ENCODE measurements around the gene DYRK4.

Gene DYRK4

GRCh38 chr12:4563336-4563735, 1.3 kb downstream of the DYRK4 start:
- DNase-seq: no peak

GRCh38 chr12:4564818-4565217, 2.8 kb downstream of the DYRK4 start:
- DNase-seq: no peak

- no peak for DNase-seq
These were observed 4.5 kb downstream of the DYRK4 start for GRCh38 chr12:4566474-4566873.

GRCh38 chr12:4567073-4567881, 5.3 kb downstream of the DYRK4 start:
- no peak for DNase-seq

- no peak for DNase-seq
These were observed 7.3 kb downstream of the DYRK4 start for GRCh38 chr12:4569261-4569660.

- DNase-seq: no peak
These were observed 10.7 kb downstream of the DYRK4 start for GRCh38 chr12:4572680-4573079.

- DNase-seq: peak; percentile 8
These were observed 17.5 kb downstream of the DYRK4 start for GRCh38 chr12:4579305-4580102.

- DNase-seq: no peak
These were observed 18.3 kb downstream of the DYRK4 start for GRCh38 chr12:4580281-4580688.

GRCh38 chr12:4584281-4584680, 22.3 kb downstream of the DYRK4 start:
- no peak for DNase-seq

- DNase-seq: no peak
These were observed 22.9 kb downstream of the DYRK4 start for GRCh38 chr12:4584896-4585295.

- DNase-seq: no peak
These were observed 24.5 kb downstream of the DYRK4 start for GRCh38 chr12:4586500-4586899.

GRCh38 chr12:4587108-4587507, 25.1 kb downstream of the DYRK4 start:
- no peak for DNase-seq

- no peak for DNase-seq
These were observed 26.9 kb downstream of the DYRK4 start for GRCh38 chr12:4588916-4589315.

- no peak for DNase-seq
These were observed 27.9 kb downstream of the DYRK4 start for GRCh38 chr12:4589941-4590340.

- DNase-seq: no peak
These were observed 29.2 kb downstream of the DYRK4 start for GRCh38 chr12:4591180-4591687.

GRCh38 chr12:4595881-4596280, 33.9 kb downstream of the DYRK4 start:
- DNase-seq: no peak

- no peak for DNase-seq
These were observed 41.4 kb downstream of the DYRK4 start for GRCh38 chr12:4603421-4603820.

- no peak for DNase-seq
These were observed 41.9 kb downstream of the DYRK4 start for GRCh38 chr12:4603946-4604345.

GRCh38 chr12:4604684-4605193, 42.7 kb downstream of the DYRK4 start:
- peak; percentile 88 for DNase-seq

GRCh38 chr12:4607056-4607455, 45.0 kb downstream of the DYRK4 start:
- no peak for DNase-seq

- no peak for DNase-seq
These were observed 47.1 kb downstream of the DYRK4 start for GRCh38 chr12:4609071-4609470.

- DNase-seq: no peak
These were observed 48.5 kb downstream of the DYRK4 start for GRCh38 chr12:4610481-4610880.

- no peak for DNase-seq
These were observed 53.7 kb downstream of the DYRK4 start for GRCh38 chr12:4615667-4616066.

GRCh38 chr12:4621511-4621910, 59.5 kb downstream of the DYRK4 start:
- no peak for DNase-seq
